Measurements from ENCODE around the gene ADORA1. TPM values are rescaled to one million over a fixed set of nuclear protein-coding genes. Genes with fewer than 3 reads are reported as not detected.

ADORA1 gene
- total RNA-seq, 4 donors from 2014 or later = 0.64 to 1.7 (median 0.66) TPM; not detected in 1

DNA sequence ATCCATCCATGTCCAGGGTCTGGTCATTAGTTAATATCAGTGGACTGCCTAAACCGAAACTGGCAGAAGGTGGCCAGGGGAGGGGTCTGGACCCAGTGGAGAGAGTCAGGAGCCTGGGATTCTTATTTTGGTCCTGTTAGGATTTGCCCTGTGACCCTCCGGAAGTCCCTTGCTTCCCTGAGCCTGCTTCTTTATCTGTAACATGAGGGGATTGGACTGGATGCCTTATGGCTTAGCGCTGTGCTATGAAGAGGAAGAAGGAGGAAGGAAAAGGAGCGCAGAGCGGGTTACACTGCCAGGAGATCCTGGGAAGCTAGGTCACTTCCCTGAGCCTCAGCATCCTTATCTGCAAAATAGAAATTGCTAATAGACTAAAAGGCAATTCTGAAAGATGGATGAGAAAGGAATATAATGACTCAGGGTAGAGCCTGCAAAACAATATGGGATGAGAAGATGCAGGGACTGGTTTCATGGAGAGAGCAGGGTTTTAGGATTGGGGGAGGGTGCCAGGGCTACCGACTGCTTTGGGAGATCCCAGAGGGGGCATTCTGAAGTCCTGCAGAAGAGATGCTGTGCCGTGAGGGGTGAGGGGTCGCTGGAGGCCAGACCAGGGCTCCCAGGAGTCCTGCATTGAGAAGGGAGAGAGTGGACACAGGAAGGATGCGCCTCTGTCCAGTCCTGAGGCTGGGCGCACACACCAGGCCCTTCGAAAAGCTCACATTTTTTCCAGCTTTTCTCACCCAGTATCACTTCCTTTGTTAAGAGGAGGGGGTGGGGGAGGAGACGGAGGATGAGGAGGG, 460 bp upstream of the ADORA1 start:
- Histone ChIP-seq H3K27me3 (peaks cover 0 to 82% (median 0%) of the 10 kb centered on the region in 4 donors), H3K9me3 (no peaks in the 10 kb centered on the region), H3K4me3 (peak overlapping the region in 3 of 4 donors; percentile 34 to 64 (median 36)), H3K4me1 (peaks cover 13 to 50% (median 21%) of the 10 kb centered on the region in 3 donors), H3K36me3 (no peaks in the 10 kb centered on the region), H3K27ac (peak overlapping the region in 3 of 4 donors; percentile 43 to 64 (median 54))
- intact Hi-C loops (cut with DNase I) = no loop called here
- WGBS, 2 donors = 25 to 28% methylated on average over 8 to 9 of the region's 12 CpGs
- no peak for TF ChIP-seq POLR2A (IDR thresholded peaks at IDR 0.05)
- TF ChIP-seq, protein P1, sequence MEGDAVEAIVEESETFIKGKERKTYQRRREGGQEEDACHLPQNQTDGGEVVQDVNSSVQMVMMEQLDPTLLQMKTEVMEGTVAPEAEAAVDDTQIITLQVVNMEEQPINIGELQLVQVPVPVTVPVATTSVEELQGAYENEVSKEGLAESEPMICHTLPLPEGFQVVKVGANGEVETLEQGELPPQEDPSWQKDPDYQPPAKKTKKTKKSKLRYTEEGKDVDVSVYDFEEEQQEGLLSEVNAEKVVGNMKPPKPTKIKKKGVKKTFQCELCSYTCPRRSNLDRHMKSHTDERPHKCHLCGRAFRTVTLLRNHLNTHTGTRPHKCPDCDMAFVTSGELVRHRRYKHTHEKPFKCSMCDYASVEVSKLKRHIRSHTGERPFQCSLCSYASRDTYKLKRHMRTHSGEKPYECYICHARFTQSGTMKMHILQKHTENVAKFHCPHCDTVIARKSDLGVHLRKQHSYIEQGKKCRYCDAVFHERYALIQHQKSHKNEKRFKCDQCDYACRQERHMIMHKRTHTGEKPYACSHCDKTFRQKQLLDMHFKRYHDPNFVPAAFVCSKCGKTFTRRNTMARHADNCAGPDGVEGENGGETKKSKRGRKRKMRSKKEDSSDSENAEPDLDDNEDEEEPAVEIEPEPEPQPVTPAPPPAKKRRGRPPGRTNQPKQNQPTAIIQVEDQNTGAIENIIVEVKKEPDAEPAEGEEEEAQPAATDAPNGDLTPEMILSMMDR (IDR thresholded peaks at IDR 0.05) = no peak
- no peak for DNase-seq

DNA sequence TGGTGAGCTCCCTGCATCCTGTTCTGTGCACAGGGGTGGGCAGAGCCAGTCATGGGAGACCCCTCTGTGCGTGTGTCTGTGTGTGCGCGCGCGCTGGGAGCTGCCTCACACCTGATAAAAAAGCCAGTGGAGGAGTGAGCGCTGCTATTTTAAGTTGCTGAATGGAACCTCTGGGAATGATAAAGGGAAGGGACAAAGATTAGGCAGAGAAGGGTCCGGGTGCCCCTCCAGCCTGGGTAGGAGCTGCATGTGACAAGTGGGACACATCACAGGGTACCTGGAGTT, 847 bp downstream of the ADORA1 start:
- no peaks in the 10 kb centered on the region for H3K36me3 ChIP-seq
- peak overlapping the region in 2 of 4 donors; percentile 43 to 64 for H3K27ac ChIP-seq
- H3K27me3 ChIP-seq = peaks cover 0 to 69% (median 0%) of the 10 kb centered on the region in 4 donors
- no peak for DNase-seq
- TF ChIP-seq, protein P1 (IDR thresholded peaks at IDR 0.05) = no peak
- no peak for TF ChIP-seq POLR2A (IDR thresholded peaks at IDR 0.05)
- intact Hi-C loops (cut with DNase I) = no loop called here
- H3K4me1 ChIP-seq = peaks cover 13 to 50% (median 21%) of the 10 kb centered on the region in 3 donors
- H3K4me3 ChIP-seq = peak overlapping the region; percentile 20 to 64 (median 35)
- no peaks in the 10 kb centered on the region for H3K9me3 ChIP-seq
- 11 to 71% methylated on average over 1 to 4 of the region's 7 CpGs for WGBS, 2 donors

DNA sequence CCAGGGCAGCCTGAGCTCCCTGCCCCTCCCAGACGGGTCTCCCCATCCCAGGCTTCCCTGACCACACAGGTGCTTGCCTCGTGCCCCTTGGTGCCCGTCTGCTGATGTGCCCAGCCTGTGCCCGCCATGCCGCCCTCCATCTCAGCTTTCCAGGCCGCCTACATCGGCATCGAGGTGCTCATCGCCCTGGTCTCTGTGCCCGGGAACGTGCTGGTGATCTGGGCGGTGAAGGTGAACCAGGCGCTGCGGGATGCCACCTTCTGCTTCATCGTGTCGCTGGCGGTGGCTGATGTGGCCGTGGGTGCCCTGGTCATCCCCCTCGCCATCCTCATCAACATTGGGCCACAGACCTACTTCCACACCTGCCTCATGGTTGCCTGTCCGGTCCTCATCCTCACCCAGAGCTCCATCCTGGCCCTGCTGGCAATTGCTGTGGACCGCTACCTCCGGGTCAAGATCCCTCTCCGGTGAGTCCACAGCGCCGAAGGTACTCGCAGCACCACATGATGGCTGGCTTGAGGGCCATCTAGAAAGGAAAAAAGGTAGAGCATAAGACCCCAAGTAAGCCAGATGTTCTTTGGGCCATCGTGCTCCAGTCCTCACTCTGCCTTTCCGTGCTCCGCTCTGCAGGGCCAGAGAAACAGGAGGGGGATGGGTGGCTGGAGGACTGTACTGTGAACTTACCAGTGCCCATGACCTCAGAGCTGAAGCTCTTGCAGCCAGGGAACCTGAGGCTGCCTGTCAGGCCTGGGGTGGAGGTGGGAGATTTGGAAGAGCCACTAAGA, 1.4 kb downstream of the ADORA1 start:
- Histone ChIP-seq H3K4me3 (peak overlapping the region in 3 of 4 donors; percentile 34 to 64 (median 36)), H3K4me1 (peaks cover 13 to 50% (median 21%) of the 10 kb centered on the region in 3 donors), H3K27ac (peak overlapping the region in 1 of 4 donors; percentile 64), H3K36me3 (no peaks in the 10 kb centered on the region), H3K9me3 (no peaks in the 10 kb centered on the region), H3K27me3 (peaks cover 0 to 63% (median 0%) of the 10 kb centered on the region in 4 donors)
- no peak for DNase-seq
- WGBS, 2 donors = 60 to 89% methylated on average over 1 to 15 of the region's 29 CpGs
- TF ChIP-seq POLR2A (IDR thresholded peaks at IDR 0.05) = no peak
- TF ChIP-seq, protein P1 (IDR thresholded peaks at IDR 0.05) = no peak
- intact Hi-C loops (cut with DNase I) = no loop called here

DNA sequence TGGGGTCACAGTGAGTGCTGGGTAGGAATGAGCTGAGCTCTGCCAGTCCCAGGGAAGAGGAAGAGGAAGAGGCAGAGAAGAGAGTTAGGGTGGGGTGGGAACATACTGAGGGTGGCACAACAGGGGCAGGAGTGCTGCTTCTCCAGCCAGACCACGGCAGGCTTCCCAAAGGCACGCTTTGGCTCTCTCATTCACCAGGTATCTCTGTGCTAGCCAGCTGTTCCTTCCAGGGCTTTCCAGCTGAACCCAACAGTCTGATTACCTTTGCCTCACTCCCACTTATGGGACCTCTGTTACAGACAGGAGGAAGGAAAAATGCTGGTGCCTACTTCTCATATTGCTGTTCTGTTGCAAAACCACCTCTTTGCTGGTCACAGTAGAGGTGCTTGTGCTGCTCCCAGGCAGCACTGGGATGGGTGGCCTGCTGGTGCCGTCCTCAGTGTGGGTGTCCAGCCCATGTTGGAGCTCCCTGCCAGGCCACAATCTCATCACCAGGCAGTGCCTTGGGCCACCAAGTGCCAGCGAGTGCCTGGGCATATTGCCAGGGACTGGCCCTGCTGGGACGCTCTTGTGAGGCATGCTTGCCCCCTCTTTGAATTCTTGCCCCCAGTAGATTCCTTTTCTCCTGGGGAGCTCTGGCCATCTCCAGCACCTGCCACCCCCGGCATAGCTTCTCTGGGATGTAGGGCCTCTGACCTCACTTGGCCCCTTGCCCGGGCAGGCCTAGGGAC, 2.1 kb downstream of the ADORA1 start:
- TF ChIP-seq, protein P1 (IDR thresholded peaks at IDR 0.05) = no peak
- no peak for TF ChIP-seq POLR2A (IDR thresholded peaks at IDR 0.05)
- Histone ChIP-seq H3K9me3 (no peaks in the 10 kb centered on the region), H3K4me3 (no peak overlapping the region), H3K4me1 (peaks cover 13 to 50% (median 21%) of the 10 kb centered on the region in 3 donors), H3K27ac (no peak overlapping the region), H3K27me3 (peaks cover 0 to 56% (median 0%) of the 10 kb centered on the region in 4 donors), H3K36me3 (no peaks in the 10 kb centered on the region)
- DNase-seq = no peak
- intact Hi-C loops (cut with DNase I) = no loop called here
- 58% methylated on average over 5 to 7 of the region's 7 CpGs for WGBS, 2 donors

All from esophagus squamous epithelium (tissue), 5 donors.